HepG2 (cell line): ENCODE data around the gene APOC4. TPM values are rescaled to one million over a fixed set of nuclear protein-coding genes. Genes with fewer than 3 reads are reported as not detected.

Experiments used
- CEBPB ChIP-seq: IDR thresholded peaks from 2 replicates; pipeline ENCODE4 v1.6.1; 2011; ENCODE audit warnings: low read depth, low read length, improper control_type of control experiment, borderline replicate concordance
- DNMT3B ChIP-seq: conservative IDR thresholded peaks from 2 replicates; pipeline ENCODE4 v1.6.1; 2016; ENCODE audit warnings: missing biosample characterization, control low read depth
- FOXO4 ChIP-seq: sonication (generic); formaldehyde crosslinking; conservative IDR thresholded peaks from 2 replicates; pipeline ENCODE4 v1.8.1; 2023; ENCODE audit warnings: missing genetic modification reagents
- JDP2 ChIP-seq: sonication (generic); formaldehyde crosslinking; IDR thresholded peaks from 2 replicates; pipeline ENCODE4 v1.8.1; 2022; ENCODE audit warnings: missing genetic modification reagents, borderline replicate concordance
- KLF16 ChIP-seq, 2 experiments: sonication (generic) in 1 of 2; formaldehyde crosslinking in 1 of 2; IDR thresholded peaks; 2 replicates each; pipeline versions ENCODE4 v1.6.1 to v1.8.0; 2016 to 2023; ENCODE audit warnings: missing genetic modification reagents in 2 of 2, missing compliant biosample characterization in 1 of 2
- MAFG ChIP-seq: sonication (generic); formaldehyde crosslinking; IDR thresholded peaks from 2 replicates; pipeline ENCODE4 v1.5.1; 2020; ENCODE audit warnings: mild to moderate bottlenecking, missing genetic modification reagents
- MXD3 ChIP-seq: IDR thresholded peaks from 2 replicates; pipeline ENCODE4 v1.6.1; 2016; ENCODE audit warnings: mild to moderate bottlenecking, missing biosample characterization, missing genetic modification reagents
- PHF5A ChIP-seq: IDR thresholded peaks from one replicate; pipeline ENCODE4 v1.6.1; 2018; ENCODE audit warnings: low read depth, missing genetic modification reagents; ENCODE audit not compliant: unreplicated experiment
- RBAK ChIP-seq: sonication (generic); formaldehyde crosslinking; IDR thresholded peaks from 2 replicates; pipeline ENCODE4 v1.5.1; 2020; ENCODE audit warnings: mild to moderate bottlenecking, missing genetic modification reagents
- SETDB1 ChIP-seq: sonication (generic); formaldehyde crosslinking; IDR thresholded peaks from 2 replicates; pipeline ENCODE4 v1.5.1; 2020; ENCODE audit warnings: missing genetic modification reagents, mild to moderate bottlenecking, borderline replicate concordance
- SIX1 ChIP-seq: sonication (generic); formaldehyde crosslinking; IDR thresholded peaks from 2 replicates; pipeline ENCODE4 v1.4.0; 2020; ENCODE audit warnings: missing genetic modification reagents, borderline replicate concordance
- SMAD9 ChIP-seq: sonication (generic); formaldehyde crosslinking; IDR thresholded peaks from 2 replicates; pipeline ENCODE4 v1.5.1; 2020; ENCODE audit warnings: mild to moderate bottlenecking, missing genetic modification reagents
- TEF ChIP-seq: sonication (generic); formaldehyde crosslinking; IDR thresholded peaks from 2 replicates; pipeline ENCODE4 v1.5.0; 2020; ENCODE audit warnings: missing genetic modification reagents
- TFDP1 ChIP-seq: IDR thresholded peaks from 2 replicates; pipeline ENCODE4 v1.6.1; 2016; ENCODE audit warnings: missing compliant biosample characterization, missing genetic modification reagents, borderline replicate concordance
- ZBTB7B ChIP-seq: sonication (generic); formaldehyde crosslinking; IDR thresholded peaks from 2 replicates; pipeline ENCODE4 v1.4.0; 2020; ENCODE audit warnings: missing genetic modification reagents
- ZNF143 ChIP-seq: sonication (generic); formaldehyde crosslinking; IDR thresholded peaks from 2 replicates; pipeline ENCODE4 v1.4.0; 2020; ENCODE audit warnings: missing genetic modification reagents
- ZNF263 ChIP-seq: sonication (generic); formaldehyde crosslinking; IDR thresholded peaks from 2 replicates; pipeline ENCODE4 v1.4.0; 2020; ENCODE audit warnings: missing genetic modification reagents
- ZNF414 ChIP-seq: sonication (generic); formaldehyde crosslinking; IDR thresholded peaks from 2 replicates; pipeline ENCODE4 v1.5.0; 2020; ENCODE audit warnings: missing genetic modification reagents
- ZNF460 ChIP-seq: sonication (generic); formaldehyde crosslinking; IDR thresholded peaks from 2 replicates; pipeline ENCODE4 v1.5.1; 2020; ENCODE audit warnings: missing genetic modification reagents, mild to moderate bottlenecking, borderline replicate concordance
- ZNF543 ChIP-seq: sonication (generic); formaldehyde crosslinking; IDR thresholded peaks from 2 replicates; pipeline ENCODE4 v1.4.0; 2020; ENCODE audit warnings: mild to moderate bottlenecking, missing genetic modification reagents
- ZNF552 ChIP-seq: sonication (generic); formaldehyde crosslinking; IDR thresholded peaks from 2 replicates; pipeline ENCODE4 v1.9.0; 2022; ENCODE audit warnings: missing genetic modification reagents, mild to moderate bottlenecking, borderline replicate concordance
- ZNF879 ChIP-seq: sonication (generic); formaldehyde crosslinking; IDR thresholded peaks from 2 replicates; pipeline ENCODE4 v1.8.1; 2023; ENCODE audit warnings: missing genetic modification reagents
- polyA plus RNA-seq, 8 experiments: library from polyadenylated mRNA; depleted of rRNA in 3 of 8; stranded (reverse) in 7 of 8; unstranded in 1 of 8; fragments of >200 nt; fragmentation: Illumina TruSeq in 4 of 8; extraction: Trizol in 4 of 8; gene quantifications; 2 replicates each; pipeline versions ENCODE4 v1.2.1 to v1.2.3, GENCODE V29; 2011 to 2016; ENCODE audit warnings: low read depth in 4 of 8, missing spikeins in 1 of 8, mixed read lengths in 1 of 8; ENCODE audit not compliant: insufficient read depth in 1 of 8
- total RNA-seq, 5 experiments: library from RNA; depleted of rRNA; stranded (reverse); fragments of >200 nt; fragmentation: Illumina TruSeq; extraction: Trizol; gene quantifications; 2 replicates each; pipeline ENCODE4 v1.2.3, GENCODE V29; 2016; ENCODE audit warnings: low read depth in 1 of 5

Gene APOC4
- total and polyA plus RNA-seq, 2 of the 13 experiments (the other 11 are each of a cell fraction or from before 2014, with no cell fraction given): 0.46 TPM; not detected in 1

GRCh38 chr19:44924243-44924725 is 17.8 kb upstream of the APOC4 start (continued):
- TF ChIP-seq PHF5A (CRISPR knock-in tag) (peak; percentile 98), ZNF879 (CRISPR knock-in tag) (no peak), KLF16 (CRISPR knock-in tag; IDR thresholded peaks at IDR 0.05) (peak in 1 of 2 experiments; percentile 96; a peak in 2 of 4 replicates), ZNF552 (CRISPR knock-in tag) (peak; percentile 39; the same call in 1 of the 2 replicates), MAFG (no peak), ZNF143 (peak; percentile 59; the same call in 1 of the 2 replicates), ZBTB7B (CRISPR knock-in tag) (peak; percentile 100), ZNF414 (CRISPR knock-in tag) (peak; percentile 92), ZNF263 (peak; percentile 52; the same call in 1 of the 2 replicates), ZNF543 (CRISPR knock-in tag) (0 out of 2 replicates have a peak, but pooled peaks have one; percentile 11), ZNF460 (CRISPR knock-in tag) (no peak; the same call in 1 of the 2 replicates), RBAK (CRISPR knock-in tag) (no peak), SMAD9 (no peak), SETDB1 (no peak), MXD3 (CRISPR knock-in tag) (no peak; the same call in 1 of the 2 replicates), JDP2 (no peak; the same call in 1 of the 2 replicates), DNMT3B (CRISPR knock-in tag) (0 out of 2 replicates have a peak, but pooled peaks have one; percentile 71), SIX1 (CRISPR knock-in tag) (peak; percentile 70; the same call in 1 of the 2 replicates), CEBPB (peak; percentile 77), TEF (CRISPR knock-in tag) (no peak), FOXO4 (CRISPR knock-in tag) (0 out of 2 replicates have a peak, but pooled peaks have one; percentile 64), TFDP1 (CRISPR knock-in tag) (peak; percentile 56; the same call in 1 of the 2 replicates)
